ENCODE measurements around the gene SLC17A3. TPM values are rescaled to one million over a fixed set of nuclear protein-coding genes. Genes with fewer than 3 reads are reported as not detected.

SLC17A3 gene
- total RNA-seq, 1 donor from 2014 or later, result not detected

DNA sequence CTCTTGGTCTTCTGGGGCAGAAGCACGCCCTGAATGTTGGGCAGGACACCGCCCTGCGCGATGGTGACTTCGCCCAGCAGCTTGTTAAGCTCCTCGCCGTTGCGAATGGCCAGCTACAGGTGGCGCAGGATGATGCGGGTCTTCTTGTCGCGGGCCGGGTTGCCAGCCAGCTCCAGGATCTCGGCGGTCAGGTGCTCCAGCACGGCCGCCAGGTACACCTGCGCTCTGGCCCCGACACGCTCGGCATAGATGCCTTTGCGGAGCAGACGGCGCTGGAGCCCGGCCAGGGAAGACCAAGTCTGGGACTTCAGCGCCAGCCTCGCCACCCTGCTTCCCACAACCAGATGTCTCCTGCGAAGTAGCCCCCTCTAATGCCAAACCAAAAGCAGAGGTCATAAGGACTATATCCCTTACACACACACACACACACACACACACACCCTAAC, 8.0 kb upstream of the SLC17A3 start:
- Histone ChIP-seq H3K4me3 (ENCODE audit: low read depth, low read length) (no peak overlapping the region), H3K27me3 (ENCODE audit: control insufficient read depth, insufficient read depth, low read length) (no peaks in the 10 kb centered on the region), H3K36me3 (ENCODE audit: control insufficient read depth, insufficient read depth, low read length) (no peaks in the 10 kb centered on the region)
- DNase-seq (ENCODE audit: low read depth), result no peak
- TF ChIP-seq, protein P1, sequence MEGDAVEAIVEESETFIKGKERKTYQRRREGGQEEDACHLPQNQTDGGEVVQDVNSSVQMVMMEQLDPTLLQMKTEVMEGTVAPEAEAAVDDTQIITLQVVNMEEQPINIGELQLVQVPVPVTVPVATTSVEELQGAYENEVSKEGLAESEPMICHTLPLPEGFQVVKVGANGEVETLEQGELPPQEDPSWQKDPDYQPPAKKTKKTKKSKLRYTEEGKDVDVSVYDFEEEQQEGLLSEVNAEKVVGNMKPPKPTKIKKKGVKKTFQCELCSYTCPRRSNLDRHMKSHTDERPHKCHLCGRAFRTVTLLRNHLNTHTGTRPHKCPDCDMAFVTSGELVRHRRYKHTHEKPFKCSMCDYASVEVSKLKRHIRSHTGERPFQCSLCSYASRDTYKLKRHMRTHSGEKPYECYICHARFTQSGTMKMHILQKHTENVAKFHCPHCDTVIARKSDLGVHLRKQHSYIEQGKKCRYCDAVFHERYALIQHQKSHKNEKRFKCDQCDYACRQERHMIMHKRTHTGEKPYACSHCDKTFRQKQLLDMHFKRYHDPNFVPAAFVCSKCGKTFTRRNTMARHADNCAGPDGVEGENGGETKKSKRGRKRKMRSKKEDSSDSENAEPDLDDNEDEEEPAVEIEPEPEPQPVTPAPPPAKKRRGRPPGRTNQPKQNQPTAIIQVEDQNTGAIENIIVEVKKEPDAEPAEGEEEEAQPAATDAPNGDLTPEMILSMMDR (IDR thresholded peaks at IDR 0.05; ENCODE audit: insufficient read depth, low read length, poor library complexity, severe bottlenecking), result no peak

DNA sequence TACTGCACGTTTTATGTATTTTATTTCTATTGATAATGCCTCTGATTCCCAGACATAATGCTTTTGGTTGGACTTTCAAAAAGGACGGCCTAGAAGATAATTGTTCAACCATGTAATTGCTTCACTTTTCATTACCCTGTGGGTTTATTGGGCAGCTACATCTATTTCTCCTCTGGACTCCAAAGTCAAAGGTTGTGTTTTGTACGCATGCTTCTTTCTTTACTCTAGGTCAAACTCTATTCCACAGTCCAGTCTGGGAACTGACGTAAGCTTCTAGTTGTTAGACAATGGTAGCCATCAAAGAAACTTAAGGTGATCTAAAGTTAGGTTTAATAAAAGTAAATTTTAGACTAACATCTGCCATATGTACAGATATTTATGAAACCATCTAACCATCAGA, 6.6 kb upstream of the SLC17A3 start:
- Histone ChIP-seq H3K36me3 (ENCODE audit: control insufficient read depth, insufficient read depth, low read length) (no peaks in the 10 kb centered on the region), H3K27me3 (ENCODE audit: control insufficient read depth, insufficient read depth, low read length) (no peaks in the 10 kb centered on the region), H3K4me3 (ENCODE audit: low read depth, low read length) (no peak overlapping the region)
- TF ChIP-seq, protein P1 (IDR thresholded peaks at IDR 0.05; ENCODE audit: insufficient read depth, low read length, poor library complexity, severe bottlenecking), result no peak
- no peak for DNase-seq (ENCODE audit: low read depth)

DNA sequence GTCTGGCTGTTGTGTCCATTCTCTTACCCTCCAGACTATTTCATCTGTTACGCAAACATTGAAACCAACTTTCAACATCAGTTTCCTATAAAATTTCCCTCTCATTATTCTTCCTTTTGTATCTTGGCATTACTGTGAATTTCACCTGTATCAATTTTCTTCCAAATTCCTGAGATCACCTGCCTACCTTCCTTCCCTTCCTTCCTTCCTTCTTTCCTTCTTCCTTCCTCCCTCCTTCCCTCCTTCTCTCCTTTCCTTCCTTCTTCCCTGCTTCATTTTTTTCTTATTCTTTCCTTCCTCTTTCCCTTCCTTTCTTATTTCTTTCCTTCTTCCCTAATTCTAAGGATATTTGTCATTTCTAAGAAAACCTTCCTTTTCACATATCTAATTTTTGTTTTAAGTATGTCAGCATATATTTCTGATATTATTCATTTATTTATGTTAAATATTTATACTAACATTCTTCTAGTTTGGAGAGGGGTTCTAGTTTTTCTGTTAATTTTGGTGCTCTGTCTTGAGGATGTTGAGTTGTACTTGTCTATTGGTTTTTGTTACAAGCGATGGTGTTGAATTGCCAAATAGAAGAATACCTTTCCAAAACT, 4.8 kb upstream of the SLC17A3 start:
- no peak for DNase-seq (ENCODE audit: low read depth)
- Histone ChIP-seq H3K4me3 (ENCODE audit: low read depth, low read length) (no peak overlapping the region), H3K36me3 (ENCODE audit: control insufficient read depth, insufficient read depth, low read length) (no peaks in the 10 kb centered on the region), H3K27me3 (ENCODE audit: control insufficient read depth, insufficient read depth, low read length) (no peaks in the 10 kb centered on the region)
- TF ChIP-seq, protein P1 (IDR thresholded peaks at IDR 0.05; ENCODE audit: insufficient read depth, low read length, poor library complexity, severe bottlenecking), result no peak

DNA sequence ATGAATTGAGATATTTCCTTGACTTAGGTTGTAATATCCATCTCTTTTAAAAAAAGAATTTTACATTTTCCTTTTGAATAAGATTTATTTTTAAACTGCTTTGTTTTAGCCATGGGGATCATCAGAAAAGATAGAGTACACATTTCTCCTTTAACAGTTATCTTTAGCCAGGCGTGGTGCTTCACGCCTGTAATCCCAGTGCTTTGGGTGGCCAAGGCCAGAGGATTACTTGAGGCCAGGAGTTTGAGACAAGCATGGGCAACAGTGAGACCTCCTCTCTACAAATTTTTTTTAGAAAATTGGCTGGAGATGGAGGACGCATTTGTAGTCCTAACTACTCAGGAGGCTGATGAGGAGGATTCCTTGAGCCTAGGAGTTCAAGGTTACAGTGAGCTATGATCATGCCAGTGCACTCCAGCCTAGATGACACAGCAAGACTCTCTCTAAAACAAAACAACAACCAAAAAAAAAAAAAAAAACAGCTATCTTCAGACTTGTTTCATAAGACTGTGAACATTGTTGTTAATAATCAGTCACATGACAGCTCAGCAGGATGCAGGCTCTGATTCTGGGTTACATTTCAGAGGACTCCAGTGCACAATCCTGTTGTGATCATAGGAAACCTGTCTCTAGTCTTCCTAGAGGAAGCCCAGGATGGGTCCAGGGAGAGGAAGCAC, 2.0 kb upstream of the SLC17A3 start:
- no peak for DNase-seq (ENCODE audit: low read depth)
- no peaks in the 10 kb centered on the region for H3K27me3 ChIP-seq (ENCODE audit: control insufficient read depth, insufficient read depth, low read length)
- TF ChIP-seq, protein P1 (IDR thresholded peaks at IDR 0.05; ENCODE audit: insufficient read depth, low read length, poor library complexity, severe bottlenecking), result no peak
- H3K4me3 ChIP-seq (ENCODE audit: low read depth, low read length), result no peak overlapping the region
- no peaks in the 10 kb centered on the region for H3K36me3 ChIP-seq (ENCODE audit: control insufficient read depth, insufficient read depth, low read length)

DNA sequence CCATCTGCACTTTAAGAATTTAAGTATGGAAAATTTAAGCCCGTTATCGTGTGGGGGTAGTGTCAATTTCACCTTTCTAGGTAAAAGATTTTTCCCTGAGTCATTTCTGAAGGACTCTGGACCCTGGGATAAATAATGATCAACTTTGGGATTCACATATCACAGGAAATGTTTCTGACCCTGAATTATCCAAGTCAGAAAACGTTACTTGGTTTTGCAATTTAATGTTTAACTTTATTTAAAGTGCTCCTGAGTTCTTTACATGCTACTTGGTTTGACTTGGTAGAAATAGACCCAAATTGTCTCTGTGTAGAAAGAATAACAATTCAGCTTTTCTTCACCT, 1.5 kb upstream of the SLC17A3 start:
- no peak for DNase-seq (ENCODE audit: low read depth)
- TF ChIP-seq, protein P1 (IDR thresholded peaks at IDR 0.05; ENCODE audit: insufficient read depth, low read length, poor library complexity, severe bottlenecking), result no peak
- Histone ChIP-seq H3K27me3 (ENCODE audit: control insufficient read depth, insufficient read depth, low read length) (no peaks in the 10 kb centered on the region), H3K36me3 (ENCODE audit: control insufficient read depth, insufficient read depth, low read length) (no peaks in the 10 kb centered on the region), H3K4me3 (ENCODE audit: low read depth, low read length) (no peak overlapping the region)

Data from kidney epithelial cell (primary cell).